NCI-H774 (cell line): ENCODE measurements around the gene P3H3.
"Not testable (repeated sequence)": the region's sequence is repeated elsewhere in the genome, so short reads cannot be mapped to it uniquely, and the experiment has no call there.

Experiments used
- DNase-seq: peaks from one replicate; lab custom pipeline; 2025; lab: John Stamatoyannopoulos, UW

P3H3 gene

DNA sequence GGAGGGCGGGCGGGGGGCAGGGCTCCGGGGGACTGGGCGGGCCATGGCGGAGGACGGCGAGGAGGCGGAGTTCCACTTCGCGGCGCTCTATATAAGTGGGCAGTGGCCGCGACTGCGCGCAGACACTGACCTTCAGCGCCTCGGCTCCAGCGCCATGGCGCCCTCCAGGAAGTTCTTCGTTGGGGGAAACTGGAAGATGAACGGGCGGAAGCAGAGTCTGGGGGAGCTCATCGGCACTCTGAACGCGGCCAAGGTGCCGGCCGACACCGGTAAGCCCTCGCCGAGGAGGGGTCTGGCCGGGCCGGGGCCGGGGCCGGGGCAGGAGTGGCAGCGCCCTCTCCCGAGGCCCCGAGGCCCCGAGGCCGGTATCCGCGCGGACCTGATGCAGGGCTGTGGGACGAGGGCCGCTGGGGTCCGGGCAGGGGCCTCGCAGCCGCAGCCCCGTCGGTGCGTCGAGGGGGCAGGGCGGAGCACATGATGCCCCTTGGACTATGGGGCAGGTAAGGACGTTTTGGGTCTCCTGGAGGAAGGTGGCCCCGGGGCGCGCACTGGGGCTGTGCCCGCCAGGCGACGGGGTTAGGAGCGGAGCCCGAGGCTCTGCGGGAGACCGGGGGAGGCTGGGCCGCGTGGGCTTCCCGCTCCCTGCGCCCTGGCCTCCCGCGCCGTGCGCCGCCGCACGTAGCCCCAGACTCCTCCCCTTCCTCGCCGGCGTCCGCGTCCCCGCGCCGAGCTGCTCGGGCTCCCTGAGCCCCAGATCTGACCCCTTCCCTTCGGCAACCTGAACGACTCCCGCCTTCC, 39.4 kb downstream of the P3H3 start, which contains the start of gene TPI1:
Gene TPI1, plus strand, starts transcription at position 119 of the 798 bp plus-strand sequence. Its CDS starts 36 bp downstream, at position 155.
- DNase-seq, result peak; percentile 77

DNA sequence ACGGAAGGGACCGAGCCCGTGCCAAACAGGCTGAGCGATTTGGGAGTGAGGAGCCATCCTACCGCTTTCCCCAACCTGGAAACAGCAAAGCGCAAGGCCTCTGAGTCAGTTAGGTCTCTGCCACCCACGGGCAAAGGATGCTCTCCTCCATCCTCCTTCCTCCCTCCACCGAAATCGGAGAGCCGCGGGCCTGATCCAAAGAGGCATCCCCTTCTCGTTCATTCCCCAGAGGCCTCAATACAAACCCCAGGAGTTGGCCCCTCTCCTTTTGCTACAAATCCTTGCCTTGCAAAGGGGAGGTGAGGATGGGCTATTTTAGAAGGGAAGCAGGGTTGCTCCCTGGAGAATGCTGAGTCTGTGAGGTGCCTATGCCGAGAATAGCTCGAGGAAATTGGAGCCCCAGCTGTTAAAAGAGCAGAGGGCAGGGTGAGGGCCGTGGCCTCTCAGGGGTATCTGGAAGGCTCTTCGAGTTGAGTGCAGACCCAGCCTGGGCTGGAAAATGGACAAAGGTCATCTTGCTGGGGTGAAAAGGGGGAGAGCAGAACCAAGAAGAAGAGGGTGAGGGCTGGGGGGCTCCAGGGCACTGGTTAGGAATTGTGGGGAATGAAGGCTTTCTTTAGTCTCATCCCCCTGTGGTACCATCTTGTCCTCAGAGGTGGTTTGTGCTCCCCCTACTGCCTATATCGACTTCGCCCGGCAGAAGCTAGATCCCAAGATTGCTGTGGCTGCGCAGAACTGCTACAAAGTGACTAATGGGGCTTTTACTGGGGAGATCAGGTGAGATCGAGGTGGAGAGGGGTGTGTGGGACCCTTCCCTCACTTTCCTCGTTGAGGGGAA, 40.2 kb downstream of the P3H3 start:
- no peak for DNase-seq

DNA sequence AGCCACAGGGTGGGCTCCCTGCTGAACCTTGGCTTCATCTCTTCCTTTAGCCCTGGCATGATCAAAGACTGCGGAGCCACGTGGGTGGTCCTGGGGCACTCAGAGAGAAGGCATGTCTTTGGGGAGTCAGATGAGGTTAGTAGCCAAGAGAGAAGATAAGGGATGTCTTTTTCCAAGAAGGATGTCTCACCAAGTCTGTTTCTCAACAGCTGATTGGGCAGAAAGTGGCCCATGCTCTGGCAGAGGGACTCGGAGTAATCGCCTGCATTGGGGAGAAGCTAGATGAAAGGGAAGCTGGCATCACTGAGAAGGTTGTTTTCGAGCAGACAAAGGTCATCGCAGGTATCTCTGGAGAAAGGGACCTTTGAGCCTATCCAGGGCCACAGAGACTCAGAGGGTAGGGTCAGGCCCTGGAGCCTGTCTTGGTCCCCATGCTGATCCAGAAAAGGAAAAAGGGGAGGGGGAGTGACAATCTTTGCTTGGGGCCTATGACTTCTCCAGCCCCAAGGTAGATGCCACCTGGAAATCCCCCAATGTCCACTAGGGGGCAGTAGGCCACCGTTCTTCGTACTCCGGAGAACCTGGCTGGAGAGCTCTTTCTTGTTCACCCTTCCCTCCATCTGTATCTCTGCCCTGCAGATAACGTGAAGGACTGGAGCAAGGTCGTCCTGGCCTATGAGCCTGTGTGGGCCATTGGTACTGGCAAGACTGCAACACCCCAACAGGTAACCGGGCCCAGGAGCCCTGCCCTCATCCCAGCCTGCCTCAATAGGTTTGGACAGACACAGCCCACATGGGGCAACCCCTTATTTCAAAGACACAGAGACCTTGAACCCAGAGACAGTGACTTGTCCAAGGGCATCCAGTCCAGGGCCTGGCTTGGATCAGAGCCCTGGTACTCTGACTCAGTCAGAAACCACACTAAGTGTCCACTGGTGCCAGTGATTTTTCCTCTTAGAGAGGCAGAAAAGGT, 41.1 kb downstream of the P3H3 start:
- peak; percentile 77 for DNase-seq

GRCh38 chr12:6870304-6870703, 42.1 kb downstream of the P3H3 start:
- DNase-seq, result not testable (repeated sequence)

DNA sequence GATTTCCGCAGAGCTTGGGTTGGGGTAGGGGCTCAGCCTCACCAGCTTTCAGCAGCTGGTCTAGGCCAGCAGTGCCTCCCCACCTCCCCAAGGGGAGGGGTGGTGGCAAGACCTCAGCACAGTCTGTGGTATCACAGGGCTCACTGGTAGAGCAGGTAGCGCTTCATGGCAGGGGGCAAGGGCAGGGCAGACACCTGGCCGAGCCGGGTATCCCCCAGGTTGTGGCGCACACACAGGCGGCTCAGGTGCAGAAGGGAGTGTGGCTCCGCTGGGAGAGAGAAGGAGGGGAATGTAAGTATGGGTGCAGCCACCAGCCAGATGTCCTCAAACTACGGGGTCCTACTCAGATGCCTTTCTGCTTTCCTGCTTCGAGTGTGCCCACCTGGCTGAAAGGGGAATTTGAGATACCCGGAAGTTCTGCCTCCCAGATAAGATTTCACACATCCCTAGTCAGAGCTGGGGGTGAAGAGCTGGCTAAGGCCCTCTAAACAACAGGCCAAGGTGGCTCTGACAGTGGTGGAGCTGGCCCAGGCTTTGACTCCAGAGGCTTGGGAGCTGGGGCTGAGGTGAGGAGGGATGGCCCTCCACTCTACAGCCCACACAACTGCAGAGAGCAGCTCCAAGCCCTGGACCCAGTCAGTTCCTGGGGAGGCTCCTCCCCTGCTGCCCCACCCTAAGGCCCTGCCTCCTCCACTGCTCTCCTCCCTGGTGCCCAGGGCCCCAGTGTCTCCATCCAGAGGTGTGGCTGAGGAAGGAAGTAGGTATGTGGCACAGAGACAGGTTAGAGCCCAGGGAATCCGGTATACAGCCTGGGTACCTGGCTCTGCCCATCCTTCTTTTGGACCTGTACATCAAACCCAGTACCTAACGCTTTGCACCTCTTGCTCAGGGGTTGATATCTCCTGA, 43.1 kb downstream of the P3H3 start:
- DNase-seq, result no peak

DNA sequence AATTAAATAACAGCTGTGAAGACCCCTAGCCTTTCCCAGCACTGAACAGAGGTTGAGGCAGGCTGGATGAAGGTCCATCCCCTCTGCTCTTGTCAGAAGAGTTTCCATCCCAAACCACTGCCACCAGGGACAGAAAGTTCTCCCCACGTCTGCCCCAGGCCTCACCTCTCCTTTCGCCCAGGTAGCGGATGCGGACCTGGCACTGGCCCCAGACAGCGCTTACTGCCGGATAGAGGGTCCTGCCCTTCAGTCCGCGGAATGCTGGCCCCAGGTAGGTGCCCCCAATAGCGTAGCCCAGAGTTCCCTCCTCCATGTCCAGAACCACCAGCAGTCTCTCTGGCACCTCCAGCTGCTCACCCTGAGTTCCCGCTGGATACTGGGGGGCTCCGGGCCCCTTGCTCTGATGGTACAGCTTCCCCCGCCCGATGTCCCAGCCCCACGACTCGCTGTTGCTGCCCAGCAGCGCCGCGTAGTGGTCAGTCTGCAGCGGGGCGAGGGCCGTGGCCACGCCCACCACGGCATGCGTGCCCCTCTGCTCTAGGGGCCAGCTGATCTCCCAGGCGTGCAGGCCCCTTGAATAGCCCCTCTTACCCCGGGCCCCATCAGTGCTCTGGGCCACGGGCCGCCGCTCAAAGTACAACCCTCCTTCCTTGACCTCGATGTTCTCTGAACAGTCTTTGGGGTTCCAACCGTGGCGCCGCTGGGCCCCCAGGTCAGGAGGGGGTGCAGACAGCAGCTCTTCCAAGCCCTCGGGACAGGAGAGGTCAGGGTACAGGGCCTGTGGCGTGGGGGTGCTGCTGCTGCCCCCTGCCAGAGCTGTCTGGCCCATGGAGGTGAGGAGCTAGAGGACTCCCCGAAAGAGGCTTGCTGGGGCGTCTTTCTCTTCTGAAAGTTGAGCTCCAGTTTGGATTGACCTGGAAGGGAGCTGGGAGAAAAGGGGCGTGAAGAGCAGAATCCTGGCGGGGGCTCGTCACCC, 44.2 kb downstream of the P3H3 start:
- peak; percentile 75 for DNase-seq

DNA sequence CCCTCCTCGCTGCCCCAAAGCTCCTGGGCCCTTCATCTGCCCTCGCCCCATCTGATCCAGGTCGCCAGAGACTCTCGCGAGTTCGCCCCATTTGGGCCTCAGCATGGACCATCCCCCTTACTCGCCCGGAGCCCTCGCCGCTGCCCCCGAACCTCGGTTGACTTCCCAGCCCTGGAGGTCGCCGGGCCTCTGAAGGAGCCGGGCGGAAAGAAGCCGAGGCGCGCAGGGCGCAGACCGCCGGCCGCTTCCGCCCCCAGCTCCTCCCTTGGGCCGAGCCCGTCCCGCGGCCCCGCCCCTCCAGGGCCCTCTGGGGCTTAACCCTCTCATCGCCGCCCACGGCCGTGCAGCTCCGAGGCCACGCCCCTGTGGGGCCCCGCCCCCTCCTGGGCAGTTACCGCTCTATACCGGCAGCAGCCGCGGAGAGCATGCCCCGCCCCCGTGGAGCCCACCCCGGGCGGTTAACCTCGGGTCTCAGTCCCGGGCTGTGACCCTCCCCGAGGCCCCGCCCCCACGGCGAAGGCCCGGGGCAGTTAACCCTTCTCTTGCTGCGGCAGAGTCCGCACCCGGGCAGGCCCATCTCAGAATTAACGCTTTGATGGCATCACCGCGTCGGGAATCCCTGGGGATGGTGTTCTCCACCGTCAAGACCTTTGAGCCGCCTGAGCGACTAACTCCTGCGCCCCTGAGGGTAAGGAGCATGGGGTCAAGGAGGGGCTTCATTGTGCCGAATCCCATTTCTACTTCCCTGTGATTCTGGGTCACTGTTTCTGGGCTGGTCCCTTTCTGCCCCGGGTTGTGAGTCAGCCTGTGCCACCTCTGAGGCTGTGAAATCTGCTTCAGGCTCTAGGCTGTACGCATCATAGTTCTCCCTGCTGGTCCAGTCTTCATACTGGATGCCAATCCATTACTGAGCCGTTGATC, 45.1 kb downstream of the P3H3 start, which contains the start of gene SPSB2:
Gene SPSB2, minus strand, starts transcription at position 210 of the 921 bp plus-strand sequence. CDS start 402 bp downstream, outside the sequence.
- peak; percentile 98 for DNase-seq

- DNase-seq, result not testable (repeated sequence)
These were observed 45.8 kb downstream of the P3H3 start for GRCh38 chr12:6874015-6874368.

DNA sequence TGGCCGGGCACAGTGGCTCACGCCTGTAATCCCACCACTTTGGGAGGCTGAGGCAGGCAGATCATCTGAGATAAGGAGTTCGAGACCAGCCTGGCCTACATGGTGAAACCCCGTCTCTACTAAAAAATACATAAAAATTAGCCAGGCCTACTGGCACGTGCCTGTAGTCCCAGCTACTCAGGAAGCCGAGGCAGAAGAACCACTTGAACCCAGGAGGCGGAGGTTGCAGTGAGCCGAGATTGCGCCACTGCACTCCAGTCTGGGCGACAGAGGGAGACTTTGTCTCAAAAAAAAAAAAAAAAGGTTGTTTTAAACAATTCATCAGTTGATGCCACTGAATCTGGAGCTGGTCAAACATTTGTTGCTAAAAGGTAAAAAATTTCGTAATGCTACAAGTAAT, 51.6 kb downstream of the P3H3 start:
- not testable (repeated sequence) for DNase-seq

DNA sequence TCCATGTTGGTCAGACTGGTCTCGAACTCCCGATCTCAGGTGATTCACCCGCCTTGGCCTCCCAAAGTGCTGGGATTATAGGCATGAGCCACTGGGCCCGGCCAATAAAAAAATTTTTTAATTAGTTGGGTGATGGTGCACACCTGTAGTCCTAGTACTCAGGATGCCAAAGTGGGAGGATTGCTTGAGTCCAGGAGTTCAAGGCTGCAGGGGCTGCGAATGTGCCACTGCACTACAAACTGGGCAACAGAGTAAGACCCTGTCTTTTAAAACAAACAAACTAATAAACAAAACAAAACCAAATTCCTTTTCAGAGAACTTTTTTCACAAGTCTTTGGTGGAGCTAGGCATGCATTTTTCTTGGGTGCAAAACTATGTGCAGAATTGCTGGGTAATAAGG, 55.0 kb downstream of the P3H3 start:
- DNase-seq, result no peak

DNA sequence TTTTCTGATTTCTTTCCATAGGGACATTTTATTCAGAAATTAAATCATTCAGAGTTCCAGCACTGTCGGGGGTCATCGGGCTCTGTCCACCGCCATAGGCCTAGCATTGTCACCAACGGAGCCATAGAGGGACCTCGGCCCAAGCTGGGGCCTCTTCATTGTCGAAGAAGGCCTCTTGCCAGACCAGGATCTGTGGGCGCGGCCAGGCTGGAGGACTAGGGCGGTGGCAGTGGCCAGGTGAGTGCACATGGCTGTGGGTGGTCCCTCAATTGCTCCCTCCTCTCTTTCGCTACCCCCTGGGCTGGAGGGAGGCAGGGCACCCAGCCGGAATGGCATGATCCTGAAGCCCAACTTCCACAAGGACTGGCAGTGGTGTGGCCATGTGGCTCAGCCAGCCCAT, 55.5 kb downstream of the P3H3 start:
- no peak for DNase-seq

DNA sequence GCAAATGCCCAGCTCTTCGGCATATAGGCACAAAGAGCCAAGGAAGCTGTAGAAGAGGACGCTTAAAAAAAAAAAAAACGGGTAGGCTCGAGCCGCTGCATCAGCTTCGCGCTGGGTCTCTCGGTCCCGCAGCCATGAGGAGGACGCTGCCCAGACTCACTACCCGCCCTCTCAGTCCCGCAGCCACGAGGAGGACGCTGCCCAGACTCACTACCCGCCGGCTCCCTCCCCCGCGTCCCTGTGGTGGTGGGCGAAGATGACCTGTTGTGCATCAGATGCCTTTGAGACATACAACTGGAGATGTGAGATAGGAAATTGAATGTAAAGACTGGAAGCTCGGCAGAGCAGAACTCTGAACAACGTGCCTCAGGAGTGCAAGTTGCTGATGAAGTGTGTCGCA, 56.3 kb downstream of the P3H3 start:
- no peak for DNase-seq

DNA sequence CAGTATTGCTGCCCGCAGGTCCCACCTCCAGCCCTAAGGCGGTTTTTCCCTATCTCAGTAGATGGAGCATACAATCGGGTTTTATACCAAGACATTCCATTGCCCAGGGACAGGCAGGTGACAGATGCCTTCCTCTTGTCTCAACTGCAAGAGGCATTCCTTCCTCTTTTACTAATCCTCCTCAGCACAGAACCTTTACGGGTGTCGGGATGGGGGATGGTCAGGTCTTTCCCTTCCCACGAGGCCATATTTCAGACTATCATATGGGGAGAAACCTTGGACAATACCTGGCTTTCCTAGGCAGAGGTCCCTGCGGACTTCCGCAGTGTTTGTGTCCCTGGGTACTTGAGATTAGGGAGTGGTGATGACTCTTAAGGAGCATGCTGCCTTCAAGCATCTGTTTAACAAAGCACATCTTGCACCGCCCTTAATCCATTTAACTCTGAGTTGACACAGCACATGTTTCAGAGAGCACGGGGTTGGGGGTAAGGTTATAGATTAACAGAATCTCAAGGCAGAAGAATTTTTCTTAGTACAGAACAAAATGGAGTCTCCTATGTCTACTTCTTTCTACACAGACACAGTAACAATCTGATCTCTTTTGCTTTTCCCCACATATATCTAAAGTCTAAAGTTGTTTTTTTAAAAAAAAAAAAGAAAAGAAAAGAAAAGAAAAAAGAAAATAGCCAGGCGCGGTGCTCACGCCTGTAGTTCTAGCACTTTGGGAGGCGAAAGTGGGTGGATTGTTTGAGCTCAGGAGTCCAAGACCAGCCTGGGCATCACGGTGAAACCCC, 58.2 kb downstream of the P3H3 start:
- not testable (repeated sequence) for DNase-seq

- DNase-seq, result no peak
These were observed 59.3 kb downstream of the P3H3 start for GRCh38 chr12:6887460-6887859.

DNA sequence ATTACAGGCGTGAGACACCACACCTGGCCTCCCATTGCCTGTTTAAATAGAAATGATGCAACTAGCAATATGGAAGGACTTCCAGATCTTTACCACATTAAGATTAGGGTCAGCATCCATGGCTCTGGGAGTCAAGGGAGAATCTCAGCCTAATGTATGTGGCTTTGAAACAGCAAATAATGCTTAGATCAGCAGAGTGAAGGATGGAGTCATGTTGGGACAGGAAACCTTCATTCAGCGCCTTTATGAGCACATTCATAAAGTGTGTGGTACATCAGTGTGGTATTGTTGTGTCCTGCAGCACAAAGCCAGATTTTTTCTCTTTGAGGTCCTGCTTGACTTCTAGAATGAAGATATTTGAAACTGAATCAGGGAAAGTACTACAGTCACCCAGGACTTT, 60.2 kb downstream of the P3H3 start:
- no peak for DNase-seq

DNA sequence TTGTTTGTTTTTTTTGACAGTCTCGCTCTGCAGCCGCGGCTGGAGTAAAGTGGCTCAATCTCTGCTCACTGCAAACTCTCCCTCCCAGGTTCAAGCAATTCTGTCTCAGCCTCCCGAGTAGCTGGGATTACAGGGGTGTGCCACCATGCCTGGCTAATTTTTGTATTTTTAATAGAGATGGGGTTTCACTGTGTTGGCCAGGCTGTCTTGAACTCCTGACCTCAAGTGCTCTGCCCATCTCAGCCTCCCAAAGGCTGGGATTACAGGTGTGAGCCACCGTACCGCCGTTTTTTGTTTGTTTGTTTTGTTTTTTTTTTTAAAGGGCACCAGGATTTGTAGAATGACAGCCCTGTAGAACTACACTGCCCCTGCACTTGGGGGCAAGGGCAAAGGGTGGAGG, 60.6 kb downstream of the P3H3 start:
- not testable (repeated sequence) for DNase-seq
